NCI-H345 treated with DMSO at 0.1 percent for 48 hours (cell line): ENCODE data around the gene SLC25A6.
"Not testable (repeated sequence)": the region's sequence is repeated elsewhere in the genome, so short reads cannot be mapped to it uniquely, and the experiment has no call there.

Experiments
- DNase-seq: peaks from one replicate; lab custom pipeline; 2025; ENCODE audit not compliant: unreplicated experiment; lab: John Stamatoyannopoulos, UW

SLC25A6 gene

GRCh38 chrX:1390621-1391369 is 1.1 kb downstream of the SLC25A6 start:
- no peak for DNase-seq

GRCh38 chrX:1389993-1390285 is 2.0 kb downstream of the SLC25A6 start:
- DNase-seq, result no peak

GRCh38 chrX:1389181-1389992 is 2.5 kb downstream of the SLC25A6 start:
- no peak for DNase-seq

GRCh38 chrX:1388651-1389050 is 3.3 kb downstream of the SLC25A6 start:
- no peak for DNase-seq

- no peak for DNase-seq
Measured at GRCh38 chrX:1387141-1387776, 4.7 kb downstream of the SLC25A6 start.

GRCh38 chrX:1386338-1387127 is 5.4 kb downstream of the SLC25A6 start:
- no peak for DNase-seq

- no peak for DNase-seq
Measured at GRCh38 chrX:1385253-1386223, 6.4 kb downstream of the SLC25A6 start.

GRCh38 chrX:1384658-1385252 is 7.2 kb downstream of the SLC25A6 start:
- DNase-seq, result no peak

GRCh38 chrX:1380672-1381233 is 11.2 kb downstream of the SLC25A6 start:
- DNase-seq, result no peak

- no peak for DNase-seq
Measured at GRCh38 chrX:1378306-1378759, 13.6 kb downstream of the SLC25A6 start.

- no peak for DNase-seq
Measured at GRCh38 chrX:1368385-1368698, 23.6 kb downstream of the SLC25A6 start.

GRCh38 chrX:1366363-1366762 is 25.6 kb downstream of the SLC25A6 start:
- DNase-seq, result not testable (repeated sequence)

- no peak for DNase-seq
Measured at GRCh38 chrX:1361910-1362309, 30.0 kb downstream of the SLC25A6 start.

GRCh38 chrX:1361275-1361674 is 30.6 kb downstream of the SLC25A6 start:
- no peak for DNase-seq

GRCh38 chrX:1360171-1360570 is 31.7 kb downstream of the SLC25A6 start:
- DNase-seq, result no peak

- DNase-seq, result no peak
Measured at GRCh38 chrX:1359477-1359873, 32.4 kb downstream of the SLC25A6 start.

GRCh38 chrX:1358793-1359476 is 33.0 kb downstream of the SLC25A6 start:
- DNase-seq, result no peak

- no peak for DNase-seq
Measured at GRCh38 chrX:1357993-1358392, 33.9 kb downstream of the SLC25A6 start.
